Inferior parietal cortex (tissue), 1 donor: ENCODE data around the gene DCTN4.
A peak's percentile ranks its signal among the peaks of the same experiment; 100 is the strongest.
"Not testable (repeated sequence)": the region's sequence is repeated elsewhere in the genome, so short reads cannot be mapped to it uniquely, and the experiment has no call there.

Source experiments
- DNase-seq: peaks from one replicate; pipeline ENCODE4 v3.0.0-alpha.2; 2016; ENCODE audit errors: extremely low spot score

Gene DCTN4

GRCh38 chr5:150758531-150759333 is at the start of gene DCTN4:
TSS of gene DCTN4 (minus strand) at chr5:150759017. CDS start at chr5:150758993, 24 bp downstream.
- peak; percentile 99 for DNase-seq

GRCh38 chr5:150804388-150804787 is 45.6 kb upstream of the DCTN4 start:
- DNase-seq: no peak

GRCh38 chr5:150801117-150801927 is 42.5 kb upstream of the DCTN4 start:
- peak; percentile 81 for DNase-seq

- no peak for DNase-seq
These were observed 38.6 kb upstream of the DCTN4 start for GRCh38 chr5:150797384-150797783.

GRCh38 chr5:150794927-150795326 is 36.1 kb upstream of the DCTN4 start:
- DNase-seq: no peak

- not testable (repeated sequence) for DNase-seq
These were observed 34.6 kb upstream of the DCTN4 start for GRCh38 chr5:150793423-150793888.

- no peak for DNase-seq
These were observed 32.7 kb upstream of the DCTN4 start for GRCh38 chr5:150791536-150791935.

GRCh38 chr5:150789943-150790611 is 31.3 kb upstream of the DCTN4 start:
- DNase-seq: no peak

- no peak for DNase-seq
These were observed 30.6 kb upstream of the DCTN4 start for GRCh38 chr5:150789450-150789849.

GRCh38 chr5:150788977-150789376 is 30.2 kb upstream of the DCTN4 start:
- no peak for DNase-seq

- DNase-seq: no peak
These were observed 28.8 kb upstream of the DCTN4 start for GRCh38 chr5:150787656-150788055.

GRCh38 chr5:150786876-150787275 is 28.1 kb upstream of the DCTN4 start:
- no peak for DNase-seq

- DNase-seq: no peak
These were observed 27.1 kb upstream of the DCTN4 start for GRCh38 chr5:150785950-150786349.

- no peak for DNase-seq
These were observed 24.7 kb upstream of the DCTN4 start for GRCh38 chr5:150783422-150783928.

- no peak for DNase-seq
These were observed 24.0 kb upstream of the DCTN4 start for GRCh38 chr5:150782850-150783249.

GRCh38 chr5:150781706-150782614 is 23.1 kb upstream of the DCTN4 start:
- no peak for DNase-seq

GRCh38 chr5:150780816-150781221 is 22.0 kb upstream of the DCTN4 start:
- DNase-seq: no peak

- DNase-seq: no peak
These were observed 21.4 kb upstream of the DCTN4 start for GRCh38 chr5:150780187-150780692.

GRCh38 chr5:150779397-150780186 is 20.8 kb upstream of the DCTN4 start:
- no peak for DNase-seq
